Small intestine (tissue), 7 donors: ENCODE data around the gene SMIM12. TPM values are rescaled to one million over a fixed set of nuclear protein-coding genes. Genes with fewer than 3 reads are reported as not detected.

Source experiments
- DNase-seq, 2 donors: peaks; one replicate each; pipeline versions ENCODE4 v3.0.0 to v3.0.0-alpha.2; 2013
- FAIRE-seq: peaks from 2 replicates; lab custom pipeline; 2012; peaks lifted over from hg19 to GRCh38; lab: Jason Lieb, UNC
- H3K27ac ChIP-seq, 3 donors: one replicate each; pipeline ENCODE4 v1.5.1; 2013; ENCODE audit warnings: low read length in 2 of 3, mild to moderate bottlenecking in 2 of 3, control low read depth in 1 of 3, inconsistent platforms in 1 of 3, low read depth in 1 of 3, moderate library complexity in 1 of 3
- H3K27me3 ChIP-seq, 3 donors: one replicate each; pipeline ENCODE4 v1.6.1; 2013; ENCODE audit warnings: low read length in 3 of 3, inconsistent platforms in 1 of 3; ENCODE audit not compliant: control insufficient read depth in 3 of 3, insufficient read depth in 3 of 3
- H3K36me3 ChIP-seq, 3 donors: one replicate each; pipeline ENCODE4 v1.6.1; 2013; ENCODE audit warnings: low read length in 3 of 3, inconsistent platforms in 1 of 3, low read depth in 1 of 3, mild to moderate bottlenecking in 1 of 3, moderate library complexity in 1 of 3; ENCODE audit not compliant: control insufficient read depth in 3 of 3, insufficient read depth in 2 of 3
- H3K4me1 ChIP-seq, 3 donors: one replicate each; pipeline ENCODE4 v1.6.1; 2013; ENCODE audit warnings: low read length in 2 of 3, inconsistent platforms in 1 of 3, low read depth in 1 of 3, mild to moderate bottlenecking in 1 of 3, moderate library complexity in 1 of 3; ENCODE audit not compliant: control insufficient read depth in 3 of 3, insufficient read depth in 2 of 3
- H3K4me3 ChIP-seq, 3 donors: one replicate each; pipeline ENCODE4 v1.5.1; 2013; ENCODE audit warnings: low read length in 3 of 3, control low read depth in 1 of 3, inconsistent platforms in 1 of 3, low read depth in 1 of 3, mild to moderate bottlenecking in 1 of 3, moderate library complexity in 1 of 3
- H3K9me3 ChIP-seq, 2 donors: one replicate each; pipeline ENCODE4 v1.6.1; 2013; ENCODE audit warnings: low read depth in 1 of 2, low read length in 1 of 2; ENCODE audit not compliant: control insufficient read depth in 2 of 2, insufficient read depth in 1 of 2
- WGBS, 3 donors: extraction: QIAGEN DNeasy Blood & Tissue Kit; methylation state at CpG; one replicate each; pipeline ENCODE4 v1.1.7; 2013; 5-methylcytosine and 5-hydroxymethylcytosine counted together
- polyA plus RNA-seq, 4 donors: library from polyadenylated mRNA; stranded (reverse) in 3 of 4; unstranded in 1 of 4; fragments of 200-250 nt in 3 of 4; fragments of 120-200 nt in 1 of 4; gene quantifications; one replicate each; pipeline versions ENCODE4 v1.2.1 to v1.2.3, GENCODE V29; 2013
- donor health status: healthy with polysubstance abuse.
- donor health status: control.
- donor health status: control.
- donor health status: Bipolar disorder and iron deficiency.
- donor health status: healthy.

SMIM12 gene
- polyA plus RNA-seq, 4 donors = 26.6 to 53.2 (median 35.0) TPM

DNA sequence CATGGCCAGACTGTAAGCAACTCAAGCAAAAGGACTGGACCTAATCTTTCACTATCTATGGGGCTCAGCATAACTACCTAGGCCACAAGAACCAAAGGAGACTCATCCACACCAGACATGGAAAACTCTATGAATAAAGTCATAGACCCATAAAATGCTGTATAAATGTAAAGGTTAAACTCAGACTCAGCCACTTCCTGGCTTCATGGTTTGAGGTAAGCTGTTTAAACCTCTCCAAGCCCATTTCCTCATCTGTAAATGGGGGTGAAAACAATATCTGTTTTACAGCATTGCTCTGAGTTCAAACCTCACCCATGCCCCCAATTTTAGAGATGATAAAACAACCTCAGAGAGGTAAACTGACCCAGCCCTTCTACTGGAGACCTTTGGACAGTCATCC, 4.0 kb upstream of the SMIM12 start:
- Histone ChIP-seq H3K4me1 (peaks cover 0 to 16% (median under 1%) of the 10 kb centered on the region in 3 donors), H3K27me3 (peaks cover 0 to 5% (median 0%) of the 10 kb centered on the region in 3 donors), H3K4me3 (no peak overlapping the region), H3K9me3 (no peaks in the 10 kb centered on the region), H3K36me3 (no peaks in the 10 kb centered on the region), H3K27ac (peak overlapping the region in 1 of 3 donors; percentile 31)
- no peak for FAIRE-seq
- DNase-seq = peak in 1 of 2 donors; percentile 35

DNA sequence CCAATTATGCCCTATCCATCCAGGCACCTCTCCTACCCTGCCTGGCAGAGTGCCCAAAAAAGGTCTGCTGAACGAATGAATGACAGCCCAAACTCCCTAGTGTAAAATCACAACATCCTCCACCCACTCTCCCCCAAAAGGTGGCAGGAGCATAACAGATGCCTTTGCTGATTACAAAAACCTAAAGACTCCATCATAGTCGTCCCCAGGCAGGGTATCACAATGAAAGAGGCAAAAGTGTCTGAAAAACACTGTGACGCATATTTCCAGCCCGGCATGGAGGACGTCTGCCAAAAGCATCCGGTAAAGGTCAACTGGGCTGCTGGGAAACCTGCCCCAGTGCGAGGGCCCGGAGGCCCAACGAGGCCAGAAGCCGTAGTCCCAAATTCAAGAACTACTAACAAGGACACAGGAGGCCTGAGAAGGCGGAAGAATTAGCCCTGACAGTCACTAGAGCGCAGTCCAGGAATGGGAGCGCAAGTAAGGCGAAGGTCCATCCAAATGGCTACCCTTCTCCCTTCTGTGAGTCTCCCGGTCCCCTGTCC, 576 bp downstream of the SMIM12 start:
- 0 to 1% (median 1%) methylated on average over 11 to 15 of the region's 15 CpGs for WGBS, 3 donors
- H3K36me3 ChIP-seq = peaks cover 9 to 20% (median 12%) of the 10 kb centered on the region in 3 donors
- no peaks in the 10 kb centered on the region for H3K27me3 ChIP-seq
- DNase-seq (no peak), FAIRE-seq (no peak)
- H3K4me3 ChIP-seq = peak overlapping the region; percentile 83 to 97 (median 95)
- peak overlapping the region; percentile 73 to 89 (median 88) for H3K27ac ChIP-seq
- H3K9me3 ChIP-seq = no peaks in the 10 kb centered on the region
- peaks cover 4 to 19% (median 8%) of the 10 kb centered on the region in 3 donors for H3K4me1 ChIP-seq

- no peak overlapping the region for H3K27ac ChIP-seq
- no peak for FAIRE-seq
- peaks cover 4 to 19% (median 8%) of the 10 kb centered on the region in 3 donors for H3K4me1 ChIP-seq
- DNase-seq = no peak
- WGBS, 3 donors = 92 to 96% (median 95%) methylated on average over 3 to 6 of the region's 6 CpGs
- H3K36me3 ChIP-seq = peaks cover 9 to 28% (median 12%) of the 10 kb centered on the region in 3 donors
- no peaks in the 10 kb centered on the region for H3K27me3 ChIP-seq
- H3K9me3 ChIP-seq = no peaks in the 10 kb centered on the region
- H3K4me3 ChIP-seq = no peak overlapping the region
Measured at GRCh38 chr1:34856697-34857096, 2.9 kb downstream of the SMIM12 start.

DNA sequence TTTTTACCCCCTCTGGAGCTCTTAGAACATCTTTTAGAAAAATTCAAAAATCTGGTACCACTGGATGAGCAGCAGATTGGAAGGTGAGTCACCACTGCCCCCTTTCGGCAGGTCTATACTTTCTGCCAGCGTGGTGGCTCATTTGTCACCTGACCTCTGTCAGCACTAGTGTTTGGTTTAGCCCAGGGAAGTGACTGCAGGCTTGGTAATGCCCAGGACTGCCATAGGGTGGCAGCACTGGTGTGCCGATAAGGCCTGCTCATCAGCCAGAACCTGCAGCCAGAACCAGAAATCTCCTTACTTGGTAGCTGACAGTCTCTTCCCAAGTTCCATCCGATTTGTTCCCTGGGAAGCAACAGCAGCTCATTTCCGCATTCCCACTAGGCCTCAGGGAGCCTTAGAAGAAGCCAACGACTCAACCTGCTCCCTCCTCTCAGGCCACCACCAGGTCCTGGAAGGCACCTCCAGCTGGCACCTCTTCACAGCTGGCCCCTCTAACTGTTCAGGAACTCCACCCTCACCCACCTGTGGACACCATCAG, 6.8 kb downstream of the SMIM12 start:
- Histone ChIP-seq H3K27ac (peak overlapping the region in 1 of 3 donors; percentile 68), H3K9me3 (no peaks in the 10 kb centered on the region), H3K4me3 (no peak overlapping the region), H3K4me1 (peaks cover under 1 to 2% (median 2%) of the 10 kb centered on the region in 3 donors), H3K36me3 (peaks cover 9 to 38% (median 13%) of the 10 kb centered on the region in 3 donors), H3K27me3 (no peaks in the 10 kb centered on the region)
- DNase-seq = peak; percentile 94 to 95
- 29 to 46% (median 46%) methylated on average over 6 of the region's 6 CpGs for WGBS, 3 donors
- FAIRE-seq = no peak

- no peaks in the 10 kb centered on the region for H3K9me3 ChIP-seq
- H3K36me3 ChIP-seq = peaks cover 9 to 41% (median 13%) of the 10 kb centered on the region in 3 donors
- DNase-seq = no peak
- 79 to 92% (median 80%) methylated on average over 13 of the region's 13 CpGs for WGBS, 3 donors
- peaks cover 0 to 6% (median 0%) of the 10 kb centered on the region in 3 donors for H3K4me1 ChIP-seq
- no peak overlapping the region for H3K27ac ChIP-seq
- no peak for FAIRE-seq
- no peaks in the 10 kb centered on the region for H3K27me3 ChIP-seq
- H3K4me3 ChIP-seq = no peak overlapping the region
Measured at GRCh38 chr1:34851431-34852105, 8.0 kb downstream of the SMIM12 start.

GRCh38 chr1:34850382-34850781, 9.2 kb downstream of the SMIM12 start:
- peaks cover 8 to 37% (median 9%) of the 10 kb centered on the region in 3 donors for H3K36me3 ChIP-seq
- peaks cover 0 to 6% (median 0%) of the 10 kb centered on the region in 3 donors for H3K4me1 ChIP-seq
- no peaks in the 10 kb centered on the region for H3K27me3 ChIP-seq
- H3K9me3 ChIP-seq = no peaks in the 10 kb centered on the region
- H3K4me3 ChIP-seq = no peak overlapping the region
- DNase-seq (no peak), FAIRE-seq (no peak)
- no peak overlapping the region for H3K27ac ChIP-seq
- WGBS, 3 donors = 32 to 73% (median 62%) methylated on average over 6 of the region's 6 CpGs

GRCh38 chr1:34847094-34847493, 12.5 kb downstream of the SMIM12 start:
- H3K27ac ChIP-seq = no peak overlapping the region
- WGBS, 3 donors = 81 to 82% (median 81%) methylated on average over 7 of the region's 7 CpGs
- no peaks in the 10 kb centered on the region for H3K9me3 ChIP-seq
- FAIRE-seq (no peak), DNase-seq (no peak)
- H3K36me3 ChIP-seq = peaks cover 0 to 20% (median 1%) of the 10 kb centered on the region in 3 donors
- H3K4me3 ChIP-seq = no peak overlapping the region
- peaks cover 0 to 24% (median 0%) of the 10 kb centered on the region in 3 donors for H3K4me1 ChIP-seq
- H3K27me3 ChIP-seq = no peaks in the 10 kb centered on the region

DNA sequence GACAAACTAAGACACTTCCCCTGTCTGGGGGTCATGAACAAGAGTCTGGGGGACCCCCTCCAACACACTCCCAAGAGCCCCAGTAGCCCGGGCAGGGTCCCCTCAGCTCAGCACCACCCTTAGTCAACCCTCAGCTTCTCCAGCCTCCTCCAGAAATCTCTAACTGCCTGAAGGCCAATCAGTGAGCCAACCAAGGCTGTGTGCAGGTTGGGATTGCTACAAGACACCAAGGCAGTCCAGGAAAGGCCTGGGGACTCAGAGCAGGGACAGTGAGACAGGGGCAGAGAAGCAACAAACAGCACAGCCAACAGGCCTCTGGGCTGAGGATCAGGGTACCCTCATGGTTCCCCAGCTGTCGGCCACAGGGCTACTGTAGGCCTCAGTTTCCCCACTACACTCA, 13.3 kb downstream of the SMIM12 start:
- H3K27me3 ChIP-seq = no peaks in the 10 kb centered on the region
- WGBS, 3 donors = 94 to 97% (median 95%) methylated on average over 2 of the region's 2 CpGs
- FAIRE-seq (no peak), DNase-seq (no peak)
- no peak overlapping the region for H3K27ac ChIP-seq
- peaks cover 0 to 14% (median under 1%) of the 10 kb centered on the region in 3 donors for H3K36me3 ChIP-seq
- no peaks in the 10 kb centered on the region for H3K9me3 ChIP-seq
- H3K4me3 ChIP-seq = no peak overlapping the region
- peaks cover 0 to 31% (median 0%) of the 10 kb centered on the region in 3 donors for H3K4me1 ChIP-seq
